Measurements from ENCODE around the gene ALMS1. TPM values are rescaled to one million over a fixed set of nuclear protein-coding genes. Genes with fewer than 3 reads are reported as not detected.

Gene ALMS1
- total and polyA plus RNA-seq, 2 of the 8 experiments (the other 6 are each of a cell fraction or from before 2014, with no cell fraction given), result 21.8 to 45.6 TPM

- TF ChIP-seq BRCA1 (IDR thresholded peaks at IDR 0.05; ENCODE audit: low read depth, low read length) (no peak), POLR2A (IDR thresholded peaks at IDR 0.05; ENCODE audit: control extremely low read depth in 1 of 2, low read depth in 2 of 2, low read length in 2 of 2) (no peak; a peak in 1 of 3 replicates)
Measured at GRCh38 chr2:73386342-73386868, 769 bp downstream of the ALMS1 start (continued).
